AML-193 (cell line): ENCODE measurements around the gene IRF8.
"Not testable (repeated sequence)": the region's sequence is repeated elsewhere in the genome, so short reads cannot be mapped to it uniquely, and the experiment has no call there.

Experiments
- DNase-seq, 2 experiments: peaks; one replicate each; lab custom pipeline; 2025; lab: John Stamatoyannopoulos, UW

IRF8 gene, protein sequence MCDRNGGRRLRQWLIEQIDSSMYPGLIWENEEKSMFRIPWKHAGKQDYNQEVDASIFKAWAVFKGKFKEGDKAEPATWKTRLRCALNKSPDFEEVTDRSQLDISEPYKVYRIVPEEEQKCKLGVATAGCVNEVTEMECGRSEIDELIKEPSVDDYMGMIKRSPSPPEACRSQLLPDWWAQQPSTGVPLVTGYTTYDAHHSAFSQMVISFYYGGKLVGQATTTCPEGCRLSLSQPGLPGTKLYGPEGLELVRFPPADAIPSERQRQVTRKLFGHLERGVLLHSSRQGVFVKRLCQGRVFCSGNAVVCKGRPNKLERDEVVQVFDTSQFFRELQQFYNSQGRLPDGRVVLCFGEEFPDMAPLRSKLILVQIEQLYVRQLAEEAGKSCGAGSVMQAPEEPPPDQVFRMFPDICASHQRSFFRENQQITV

DNA sequence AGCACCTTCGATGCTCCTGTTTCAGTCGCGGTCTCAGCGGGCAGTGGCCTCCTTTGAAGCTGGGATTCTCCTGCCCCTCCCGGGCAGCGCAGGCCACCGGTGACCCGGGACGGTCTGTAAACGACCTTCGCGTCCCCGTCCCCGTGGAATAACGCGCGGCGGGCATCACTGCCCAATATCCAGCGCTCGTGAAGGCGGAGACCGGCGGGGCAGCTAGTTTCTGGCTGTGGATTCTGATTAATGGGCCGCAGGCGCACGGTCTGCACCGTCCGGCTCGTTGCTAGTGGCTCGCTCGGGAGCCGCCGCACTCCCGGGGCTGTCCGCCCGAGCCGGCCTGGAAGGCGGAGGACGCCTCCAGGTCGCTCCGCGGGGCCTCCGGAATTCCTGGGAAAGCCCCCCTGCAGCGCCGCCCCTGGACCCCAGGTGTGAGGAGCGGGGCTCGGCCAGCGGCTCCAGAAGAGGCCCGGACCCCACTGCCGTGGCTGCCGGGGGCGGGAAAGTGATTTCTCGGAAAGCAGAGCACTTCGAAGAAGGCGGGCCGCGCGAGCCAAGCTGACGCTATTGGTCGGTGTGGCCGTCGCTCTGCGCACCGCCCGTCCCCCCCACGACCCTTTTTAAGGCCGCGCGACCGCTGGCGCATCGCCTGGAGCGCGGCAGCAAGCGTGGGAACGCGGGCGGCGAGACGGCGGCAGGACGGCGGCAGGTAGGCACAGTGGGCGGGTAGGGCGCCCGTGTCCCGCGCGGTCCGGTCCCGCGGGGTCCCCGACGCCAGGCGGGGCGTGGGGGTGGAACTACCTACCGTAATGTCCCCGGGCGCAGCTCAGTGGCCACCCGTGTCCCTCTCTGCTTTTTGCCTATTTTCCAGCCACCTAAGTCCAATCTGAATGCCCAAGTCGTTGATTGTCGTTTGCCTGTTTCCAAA lies at the start of gene IRF8:
TSS of gene IRF8 (plus strand) at position 642 of the 922 bp plus-strand sequence. CDS start 3,854 bp downstream, outside the sequence.
- DNase-seq: no peak

DNA sequence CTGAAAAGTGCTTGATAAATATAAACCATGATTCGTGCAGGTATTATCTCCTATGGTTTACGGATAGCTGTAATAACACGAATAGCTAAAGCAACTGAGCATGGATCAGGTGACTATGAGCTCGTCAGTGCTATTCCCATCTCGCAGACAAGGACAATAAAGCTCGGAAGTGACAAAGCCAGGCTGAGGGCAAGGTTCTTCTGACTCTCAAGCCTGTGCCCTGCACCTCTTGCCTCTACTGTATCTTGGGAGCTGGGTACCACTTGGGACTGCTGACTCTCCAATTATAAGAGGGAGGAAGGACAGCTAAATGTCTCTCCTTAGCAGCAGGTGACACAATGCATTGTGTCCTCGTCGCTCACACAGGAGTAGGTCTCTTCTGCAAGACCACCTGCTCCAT lies 49.6 kb upstream of the IRF8 start:
- DNase-seq: no peak

DNA sequence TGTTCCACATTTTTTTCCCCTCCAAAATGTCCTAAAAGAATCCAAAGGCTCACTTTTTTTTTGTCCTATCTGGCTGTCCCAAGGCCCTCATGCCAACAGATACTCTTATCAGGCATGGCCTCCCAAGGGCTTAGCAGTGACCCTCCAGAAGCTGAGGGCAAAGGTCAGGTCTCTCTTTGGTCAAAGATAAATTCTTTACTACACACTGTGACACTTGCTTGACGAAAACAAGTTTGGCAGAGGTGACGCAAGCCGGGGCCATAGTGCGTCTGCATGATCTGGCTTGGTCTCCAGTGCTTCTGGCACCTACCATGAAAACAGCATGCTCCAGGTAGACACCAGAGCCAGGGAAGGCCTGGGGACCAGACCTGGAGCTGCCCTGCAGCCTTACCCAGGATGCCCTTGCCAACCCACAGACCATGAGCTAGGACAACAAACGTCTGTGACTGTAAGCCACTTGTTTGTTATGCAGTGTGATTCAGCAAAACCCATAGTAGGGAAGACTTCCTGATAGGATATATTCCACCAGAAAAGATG lies 48.5 kb upstream of the IRF8 start:
- DNase-seq: no peak

DNA sequence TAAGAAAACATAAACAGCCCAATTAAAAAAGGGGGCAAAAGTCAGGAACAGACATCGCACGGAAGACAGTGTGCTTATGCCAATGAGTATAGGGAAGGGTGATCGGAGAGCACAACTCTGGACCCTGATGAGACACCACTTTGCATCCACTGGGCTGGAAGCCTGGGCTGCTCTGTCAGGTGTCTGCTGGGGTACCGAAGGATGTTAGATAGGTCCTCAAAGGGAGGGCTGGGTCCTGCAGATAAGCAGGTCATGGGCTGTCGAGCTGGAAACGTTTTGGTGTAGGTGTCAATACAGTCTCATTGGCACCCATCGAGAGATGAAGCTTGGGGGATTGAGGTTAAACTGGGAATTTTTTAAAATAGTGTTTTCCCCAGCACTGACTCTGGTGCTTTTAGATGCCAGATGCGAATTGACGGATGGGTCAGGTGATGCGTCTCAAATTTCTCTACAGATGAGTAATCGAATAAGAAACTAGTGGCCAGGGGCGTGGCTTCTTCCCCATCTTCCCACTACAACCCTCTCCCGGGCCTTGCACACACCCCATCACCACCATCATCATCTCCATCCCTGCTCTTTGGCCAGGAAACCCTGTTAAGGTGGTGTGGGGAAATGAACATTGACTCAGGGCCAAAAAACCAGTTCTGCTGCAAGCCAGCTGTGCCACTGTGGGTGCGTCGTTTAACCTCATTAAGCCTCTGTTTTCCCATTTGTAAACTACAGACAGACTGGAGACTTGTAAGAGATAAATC lies 47.8 kb upstream of the IRF8 start:
- DNase-seq: no peak

DNA sequence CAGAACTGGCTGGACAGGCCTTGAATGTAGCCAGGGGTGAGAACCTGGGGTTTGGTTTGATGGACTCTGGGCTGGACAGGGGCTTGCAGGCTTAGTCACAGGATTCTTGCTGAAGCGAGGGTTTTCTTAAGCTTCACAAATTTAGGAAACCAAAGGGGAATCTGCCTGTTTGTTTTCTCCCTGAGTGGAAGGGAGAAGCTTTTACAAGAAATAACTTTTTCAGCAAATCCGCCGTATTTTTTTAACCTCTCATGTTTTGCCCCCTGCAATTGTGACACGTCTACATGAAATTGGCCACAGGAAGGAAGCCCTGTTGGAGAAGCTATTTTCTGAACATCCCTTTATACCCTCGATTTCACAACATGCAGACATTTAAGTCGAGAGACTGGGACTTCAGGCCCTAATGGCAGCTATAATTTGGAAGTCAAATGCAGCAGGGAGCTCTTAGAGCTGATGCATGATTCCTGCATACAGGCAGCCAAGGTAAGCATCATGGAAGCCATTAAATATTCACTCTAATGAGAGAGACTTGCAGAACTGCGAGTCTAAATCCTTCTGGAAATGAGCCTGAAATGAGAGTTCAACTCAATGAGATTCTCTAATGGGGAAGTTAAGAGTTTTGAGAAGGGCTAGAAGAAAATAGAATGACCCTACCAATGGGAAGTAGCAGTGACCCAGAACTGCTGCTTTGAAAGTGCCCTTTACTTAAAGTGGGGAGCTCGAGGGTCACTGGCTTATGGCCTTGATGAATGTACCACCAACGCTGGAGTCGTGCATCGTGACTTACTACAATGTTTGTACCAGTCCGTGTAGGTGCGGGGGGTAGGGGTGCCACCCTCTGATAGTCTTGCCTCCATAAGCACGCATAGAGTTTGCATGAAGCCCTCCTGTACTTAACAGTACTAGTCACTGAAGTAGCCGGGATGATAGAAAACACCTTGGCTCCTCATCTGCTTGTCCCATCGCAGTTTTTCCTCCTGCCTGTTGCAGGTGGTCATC lies 45.1 kb upstream of the IRF8 start:
- DNase-seq: peak; percentile 72 to 77

DNA sequence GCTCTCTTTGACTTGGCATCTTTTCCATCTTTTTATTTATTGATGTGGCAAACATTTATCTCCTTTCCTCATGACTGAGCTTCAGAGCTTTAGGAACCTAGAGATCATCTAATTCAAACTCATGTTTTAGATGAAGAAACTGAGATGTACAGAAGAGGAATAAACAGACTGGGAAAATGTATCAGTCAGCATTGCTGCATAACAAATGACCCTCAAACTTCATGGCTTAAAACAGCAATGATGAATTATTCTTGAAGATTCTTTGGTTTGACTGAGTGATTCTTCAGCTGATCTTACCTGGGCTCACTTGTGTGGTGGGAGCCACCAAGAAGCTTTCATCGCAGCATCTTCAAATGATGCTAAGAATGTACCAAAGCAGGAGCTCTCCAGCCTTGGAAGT lies 44.0 kb upstream of the IRF8 start:
- no peak for DNase-seq

DNA sequence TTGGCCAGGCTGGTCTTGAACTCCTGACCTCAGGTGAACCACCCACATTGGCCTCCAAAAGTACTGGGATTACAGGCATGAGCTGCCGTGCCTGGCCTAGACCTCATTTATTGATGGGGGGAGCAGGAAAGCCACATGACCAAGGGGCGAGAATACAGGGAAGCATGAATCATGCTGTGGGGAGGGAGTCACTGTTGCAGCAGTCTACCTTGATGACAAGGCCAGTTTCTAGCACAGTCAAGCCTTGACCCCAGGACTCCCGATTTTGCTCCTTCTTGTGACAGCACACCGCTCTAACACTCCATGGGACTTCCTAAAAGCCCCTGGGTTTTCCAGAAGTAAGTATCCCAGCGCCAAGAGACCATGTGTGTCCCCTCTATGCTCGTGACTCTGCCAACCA lies 42.9 kb upstream of the IRF8 start:
- no peak for DNase-seq

DNA sequence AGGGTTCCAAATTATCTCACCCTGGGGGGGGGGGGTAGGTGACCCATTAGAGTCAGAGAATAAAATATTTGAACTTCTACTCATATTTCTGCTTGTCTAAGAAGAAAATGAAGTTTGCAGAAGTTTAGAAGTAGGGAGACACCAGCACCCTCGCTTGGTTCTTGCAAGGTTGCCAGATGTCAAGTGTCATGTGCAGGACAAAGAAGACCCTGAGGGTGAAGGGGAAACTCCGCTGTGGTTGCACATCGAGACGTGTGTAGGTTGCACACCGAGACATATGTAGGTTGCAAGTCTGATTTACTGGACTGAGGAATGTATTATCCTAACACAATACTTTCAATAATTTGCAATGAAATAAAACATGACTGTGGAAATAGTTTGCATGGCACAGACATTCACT lies 42.4 kb upstream of the IRF8 start:
- DNase-seq: no peak

DNA sequence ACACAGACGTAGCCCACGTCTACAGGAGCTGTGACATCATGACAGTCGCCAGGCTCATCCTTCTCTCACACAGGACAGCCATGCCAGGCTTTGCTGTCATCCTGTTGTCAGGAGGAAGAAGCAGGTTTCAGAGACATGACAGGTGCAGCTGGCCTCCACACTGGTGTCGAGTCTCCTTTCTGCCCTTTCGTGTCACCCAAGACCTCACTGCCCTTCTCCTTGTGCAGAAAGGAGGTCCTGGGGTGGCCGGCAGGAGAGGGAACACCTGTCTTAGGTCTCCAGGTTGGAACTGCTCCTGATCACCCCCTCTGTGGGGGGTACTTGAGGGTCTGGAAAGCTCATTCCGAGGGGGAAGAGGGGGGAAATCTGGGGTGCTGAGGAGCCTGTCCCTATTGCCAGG lies 41.6 kb upstream of the IRF8 start:
- no peak for DNase-seq

DNA sequence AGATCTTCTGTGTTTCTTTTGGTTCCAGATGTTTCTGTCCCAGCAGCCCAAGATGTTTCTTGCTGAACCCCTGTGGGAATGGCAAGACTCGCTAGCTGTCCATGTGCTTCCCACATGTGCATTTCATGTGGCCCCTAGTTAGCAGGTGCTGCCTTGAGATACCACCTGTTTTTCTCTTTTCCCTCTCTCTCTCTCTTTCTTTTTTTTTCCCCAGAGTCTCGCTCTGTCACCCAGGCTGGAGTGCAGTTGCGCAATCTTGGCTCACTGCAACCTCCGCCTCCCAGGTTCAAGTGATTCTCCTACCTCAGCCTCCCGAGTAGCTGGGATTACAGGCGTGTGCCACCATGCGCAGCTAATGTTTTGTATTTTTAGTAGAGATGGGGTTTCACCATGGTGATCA lies 40.4 kb upstream of the IRF8 start:
- not testable (repeated sequence) for DNase-seq

DNA sequence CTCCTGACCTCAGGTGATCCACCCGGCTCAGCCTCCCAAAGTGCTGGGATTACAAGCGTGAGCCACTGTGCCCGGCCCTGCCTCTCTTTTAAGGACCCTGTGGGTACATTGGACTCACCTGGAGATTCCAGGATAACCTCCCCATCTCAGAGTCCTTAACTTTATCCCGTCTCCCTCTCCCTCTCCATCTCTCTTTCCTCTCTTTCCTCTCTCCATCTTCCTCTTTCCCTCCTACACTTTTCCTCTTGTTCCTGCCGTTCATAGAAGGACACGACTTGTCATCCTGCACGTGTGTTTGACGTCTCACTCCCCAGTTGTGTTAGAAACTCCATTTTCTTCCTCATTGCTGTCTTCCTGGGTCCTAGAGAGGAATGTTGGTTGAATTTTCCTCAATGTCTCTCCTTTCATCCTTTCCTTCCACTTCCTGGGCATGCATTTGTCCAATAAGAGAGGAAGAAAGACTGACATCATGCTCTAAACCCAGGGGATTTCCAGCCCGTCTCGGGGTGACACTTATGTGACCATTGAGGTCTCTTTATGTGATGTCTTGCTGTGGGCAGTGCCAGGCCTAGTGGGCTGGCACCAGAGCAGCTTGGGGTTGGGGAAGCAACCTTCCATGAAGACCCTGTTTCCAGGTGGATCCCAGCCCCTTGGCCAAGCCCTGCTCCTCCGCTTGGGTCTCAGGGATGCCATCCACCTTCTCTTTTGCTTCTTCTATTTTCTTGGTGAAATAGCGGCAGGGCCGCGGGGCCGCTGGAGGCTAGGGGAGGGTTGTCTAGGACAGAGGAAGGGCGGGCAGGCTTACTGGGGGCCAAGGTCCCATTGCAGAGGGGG lies 39.8 kb upstream of the IRF8 start:
- DNase-seq: no peak

DNA sequence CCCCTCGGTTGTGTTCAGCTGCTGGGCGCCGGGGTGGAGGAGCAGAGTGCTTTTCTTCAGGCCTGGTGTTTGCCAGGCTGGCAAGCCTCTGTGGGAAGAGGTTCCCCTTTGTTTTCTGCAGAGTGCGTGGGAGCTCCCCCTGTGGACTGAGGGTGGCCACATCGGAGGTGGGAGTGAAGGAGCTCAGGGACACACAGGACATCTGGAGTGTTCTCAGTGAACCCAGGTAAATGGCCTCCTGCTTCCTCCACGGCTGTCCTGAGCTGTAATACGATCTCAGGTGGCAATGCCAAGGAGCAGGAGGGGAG lies 39.2 kb upstream of the IRF8 start:
- DNase-seq: no peak

DNA sequence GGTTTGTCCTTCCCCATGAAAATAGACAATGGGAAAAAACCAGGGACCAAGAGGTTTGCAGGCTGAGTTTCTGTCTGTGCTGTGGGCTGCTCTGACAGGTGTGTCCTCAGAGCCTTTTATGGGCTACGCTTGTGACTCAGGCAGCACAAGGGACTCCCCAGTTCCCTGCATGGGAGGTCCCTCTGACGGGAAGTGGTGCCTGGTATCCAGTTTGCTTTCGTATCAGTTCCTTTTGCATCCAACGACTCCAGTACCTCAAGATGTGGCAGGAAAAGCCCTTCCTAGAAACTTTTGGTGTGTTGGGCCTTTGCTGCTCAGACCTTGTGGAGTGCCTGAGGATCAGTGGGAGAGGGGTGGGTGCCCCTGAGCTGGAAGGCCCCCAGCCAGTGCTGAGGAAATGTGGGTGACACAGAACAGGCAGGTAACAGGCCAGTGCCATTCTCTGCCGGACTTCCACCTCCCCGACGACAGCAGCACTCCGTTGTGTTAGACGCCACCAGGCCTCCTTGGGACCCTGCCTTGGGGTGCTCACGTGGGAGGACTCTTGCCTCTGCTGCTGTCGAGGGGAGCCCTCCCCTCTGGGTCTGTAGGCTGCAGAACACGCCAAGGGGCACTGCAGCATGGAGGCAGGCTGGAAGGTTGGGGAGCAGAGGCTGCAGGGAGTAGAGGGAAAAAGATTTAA lies 38.4 kb upstream of the IRF8 start:
- DNase-seq: no peak

DNA sequence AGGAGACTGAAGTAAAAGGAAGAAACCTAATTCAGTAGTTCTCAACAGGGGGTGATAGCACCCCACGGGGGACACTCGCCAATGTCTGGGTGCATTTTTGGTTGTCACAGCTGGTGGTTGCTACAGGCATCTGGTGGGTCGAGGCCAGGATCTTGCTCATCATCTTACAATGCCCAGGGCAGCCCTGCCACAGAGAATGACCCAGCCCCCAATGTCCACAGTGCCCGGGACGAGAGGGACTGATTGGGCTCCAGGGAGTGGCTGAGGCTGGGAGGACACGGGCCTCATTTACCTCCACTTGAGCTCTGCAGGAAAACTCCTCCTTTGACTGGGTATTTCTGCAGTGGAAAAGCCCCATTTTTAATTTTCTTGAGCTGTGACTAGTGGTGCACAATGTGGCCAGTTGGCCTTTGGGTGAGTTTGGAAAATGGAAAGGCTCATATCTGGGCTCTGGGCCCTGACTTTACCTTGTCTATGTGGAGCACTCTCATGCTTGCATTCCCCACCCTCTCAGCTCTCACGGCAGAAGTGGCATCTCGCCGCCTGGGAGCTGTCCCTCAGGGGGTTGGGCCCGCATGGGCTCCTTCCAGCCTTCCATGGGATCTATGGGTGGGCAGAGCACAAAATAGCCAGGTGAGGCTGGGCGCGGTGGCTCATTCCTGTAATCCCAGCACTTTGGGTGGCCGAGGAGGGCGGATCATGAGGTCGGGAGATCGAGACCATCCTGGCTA lies 37.7 kb upstream of the IRF8 start:
- no peak for DNase-seq

DNA sequence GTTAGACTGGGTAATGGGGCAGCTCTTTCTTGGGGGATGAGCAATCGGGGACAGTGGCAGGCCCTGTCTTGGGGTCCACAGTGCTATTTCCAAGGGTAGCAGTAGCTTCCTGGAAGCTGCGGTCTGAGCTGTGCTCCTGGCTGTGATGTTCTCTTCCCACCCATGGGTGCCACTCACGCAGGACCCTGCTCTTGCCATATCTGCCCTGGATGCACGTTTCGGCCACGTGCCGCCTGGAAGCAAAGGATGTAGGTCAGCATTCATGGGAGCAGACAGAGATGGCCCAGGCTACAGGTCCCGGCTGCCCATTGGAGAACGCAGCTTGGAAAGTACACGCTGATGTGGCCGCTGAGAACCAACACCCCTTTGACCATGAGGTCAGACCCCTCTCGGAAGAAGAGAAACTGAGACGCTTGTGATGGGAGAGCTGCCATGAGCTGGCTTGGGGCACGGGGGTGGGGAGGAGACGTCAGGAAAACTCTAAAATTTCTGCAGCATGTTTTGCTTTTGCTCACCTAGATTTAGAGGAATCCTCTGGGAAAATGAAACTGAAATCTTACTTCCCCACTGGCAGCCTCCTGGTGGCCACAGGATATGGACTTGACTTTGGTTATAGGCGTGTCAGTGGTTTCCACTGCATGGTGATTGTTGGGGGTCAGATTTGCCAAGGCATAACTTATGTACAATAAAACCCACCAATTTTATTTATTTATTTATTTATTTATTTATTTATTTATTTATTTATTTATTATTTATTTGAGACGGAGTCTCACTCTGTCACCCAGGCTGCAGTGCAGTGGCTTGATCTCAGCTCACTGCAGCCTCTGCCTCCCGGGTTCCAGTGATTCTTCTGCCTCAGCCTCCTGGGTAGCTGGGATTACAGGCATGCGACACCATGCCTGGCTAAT lies 36.2 kb upstream of the IRF8 start:
- DNase-seq: no peak

DNA sequence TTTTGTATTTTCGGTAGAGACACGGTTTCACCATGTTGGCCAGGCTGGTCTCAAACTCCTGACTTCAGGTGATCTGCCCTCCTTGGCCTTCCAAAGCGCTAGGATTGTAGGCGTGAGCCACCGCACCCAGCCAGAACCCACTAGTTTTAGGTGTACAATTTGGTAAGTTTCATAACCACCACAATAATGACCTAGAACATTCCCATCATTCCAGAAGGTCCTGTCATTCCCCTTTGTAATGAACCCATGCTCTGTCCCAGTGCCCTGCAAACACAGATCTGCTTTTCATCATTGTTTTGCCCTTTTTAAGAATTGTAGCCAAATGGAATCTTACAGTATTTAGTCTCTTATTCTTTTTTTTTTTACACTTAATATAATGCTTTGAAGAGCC lies 35.6 kb upstream of the IRF8 start:
- DNase-seq: no peak

DNA sequence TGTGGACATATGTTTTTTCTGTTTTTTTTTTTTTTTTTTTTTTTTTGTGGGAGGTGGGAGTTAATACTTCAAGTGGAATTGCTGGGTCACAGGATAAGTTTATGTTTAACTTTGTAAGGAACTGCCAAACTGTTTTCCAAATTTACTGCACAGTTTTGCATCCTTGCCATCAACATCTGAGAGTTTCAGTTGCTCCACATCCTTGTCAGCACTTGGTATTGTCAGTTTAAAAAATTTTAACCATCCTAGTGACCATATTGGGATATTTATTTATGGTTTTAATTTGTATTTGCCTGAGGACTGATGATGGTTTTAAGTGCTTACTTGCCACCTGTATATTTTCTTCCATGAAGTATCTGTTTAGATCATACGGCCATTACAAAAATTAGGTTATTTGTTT lies 34.0 kb upstream of the IRF8 start:
- DNase-seq: no peak

DNA sequence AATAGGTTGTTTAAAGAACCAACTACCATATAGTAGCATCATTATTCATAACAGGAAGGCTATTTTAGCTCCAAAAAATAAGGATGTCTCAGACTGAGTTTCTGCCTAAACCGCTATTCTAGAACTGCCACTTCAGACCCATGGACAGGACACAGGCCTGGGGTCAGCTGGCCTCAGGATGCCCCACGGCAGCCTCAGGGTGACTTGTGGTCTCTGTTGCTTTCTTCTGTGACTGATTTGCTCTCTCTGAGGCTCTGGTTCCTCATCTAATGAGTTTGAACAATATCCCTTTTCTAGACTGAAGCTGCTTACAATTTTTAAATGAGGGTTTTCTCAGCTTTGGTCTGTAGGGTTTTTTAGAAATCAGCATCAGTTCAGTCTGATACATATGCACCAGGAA lies 31.8 kb upstream of the IRF8 start:
- no peak for DNase-seq
